WTC11 (cell line): Measurements from ENCODE around the gene MDFIC.

Experiments used
- TF ChIP-seq, protein P1 (sequence below): fragments of 200-600 bp; IDR thresholded peaks from 2 replicates; pipeline ENCODE4 v1.8.0; 2022; ENCODE audit warnings: antibody characterized with exemption
- TF ChIP-seq, protein P2 (sequence below): sonication (generic); formaldehyde crosslinking; IDR thresholded peaks from 2 replicates; pipeline ENCODE4 v1.8.0; 2022; ENCODE audit warnings: mild to moderate bottlenecking, missing genetic modification reagents

DNA sequence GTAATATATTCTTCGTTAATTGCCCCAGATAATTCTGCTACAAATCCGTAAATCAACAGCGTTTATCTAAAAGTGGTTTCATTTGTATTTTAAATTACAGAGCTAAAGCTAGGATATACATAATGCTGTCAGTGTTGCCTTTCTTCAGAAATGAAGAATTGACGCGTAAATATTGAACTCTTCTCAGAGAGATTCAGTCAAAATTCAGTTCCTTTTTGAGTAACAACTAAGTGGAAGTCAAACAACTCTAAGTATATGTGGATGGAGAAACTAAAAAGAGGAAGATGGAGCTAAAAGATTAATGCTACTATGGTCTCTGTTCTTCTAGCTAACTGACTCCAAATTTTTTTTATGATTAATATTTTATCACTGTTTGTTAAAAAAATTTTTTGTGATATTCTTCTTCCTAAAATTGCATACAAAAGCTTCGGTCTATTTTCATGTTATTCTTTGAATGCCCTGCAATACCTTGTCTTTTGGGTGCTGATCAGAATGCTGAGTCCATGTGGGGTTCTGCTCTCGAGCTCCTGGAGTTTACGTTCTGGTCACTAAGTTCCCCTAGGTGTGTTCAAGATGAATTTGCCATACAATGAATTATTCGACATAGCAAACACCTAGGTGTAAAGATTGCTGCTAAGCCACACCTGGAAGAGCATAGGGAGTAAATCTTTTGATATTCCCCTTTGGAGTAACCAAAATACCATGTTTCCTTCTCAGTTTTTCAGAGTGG, 20.7 kb downstream of the MDFIC start:
- TF ChIP-seq, protein P1, sequence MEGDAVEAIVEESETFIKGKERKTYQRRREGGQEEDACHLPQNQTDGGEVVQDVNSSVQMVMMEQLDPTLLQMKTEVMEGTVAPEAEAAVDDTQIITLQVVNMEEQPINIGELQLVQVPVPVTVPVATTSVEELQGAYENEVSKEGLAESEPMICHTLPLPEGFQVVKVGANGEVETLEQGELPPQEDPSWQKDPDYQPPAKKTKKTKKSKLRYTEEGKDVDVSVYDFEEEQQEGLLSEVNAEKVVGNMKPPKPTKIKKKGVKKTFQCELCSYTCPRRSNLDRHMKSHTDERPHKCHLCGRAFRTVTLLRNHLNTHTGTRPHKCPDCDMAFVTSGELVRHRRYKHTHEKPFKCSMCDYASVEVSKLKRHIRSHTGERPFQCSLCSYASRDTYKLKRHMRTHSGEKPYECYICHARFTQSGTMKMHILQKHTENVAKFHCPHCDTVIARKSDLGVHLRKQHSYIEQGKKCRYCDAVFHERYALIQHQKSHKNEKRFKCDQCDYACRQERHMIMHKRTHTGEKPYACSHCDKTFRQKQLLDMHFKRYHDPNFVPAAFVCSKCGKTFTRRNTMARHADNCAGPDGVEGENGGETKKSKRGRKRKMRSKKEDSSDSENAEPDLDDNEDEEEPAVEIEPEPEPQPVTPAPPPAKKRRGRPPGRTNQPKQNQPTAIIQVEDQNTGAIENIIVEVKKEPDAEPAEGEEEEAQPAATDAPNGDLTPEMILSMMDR = no peak
- TF ChIP-seq, protein P2, sequence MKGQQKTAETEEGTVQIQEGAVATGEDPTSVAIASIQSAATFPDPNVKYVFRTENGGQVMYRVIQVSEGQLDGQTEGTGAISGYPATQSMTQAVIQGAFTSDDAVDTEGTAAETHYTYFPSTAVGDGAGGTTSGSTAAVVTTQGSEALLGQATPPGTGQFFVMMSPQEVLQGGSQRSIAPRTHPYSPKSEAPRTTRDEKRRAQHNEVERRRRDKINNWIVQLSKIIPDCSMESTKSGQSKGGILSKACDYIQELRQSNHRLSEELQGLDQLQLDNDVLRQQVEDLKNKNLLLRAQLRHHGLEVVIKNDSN = no peak
